SK-N-SH (cell line): ENCODE measurements around the gene IRGM.
A peak's percentile ranks its signal among the peaks of the same experiment; 100 is the strongest.

ENCODE experiments used
- EZH2phosphoT487 ChIP-seq: fragments of 200-600 bp; sonication (generic); IDR thresholded peaks from 2 replicates; pipeline ENCODE4 v1.6.1; 2017; ENCODE audit warnings: low read depth, mixed run types, mild to moderate bottlenecking, antibody characterized with exemption, moderate library complexity, borderline replicate concordance
- FOXJ3 ChIP-seq: sonication (generic); formaldehyde crosslinking; IDR thresholded peaks from 2 replicates; pipeline ENCODE4 v1.5.1; 2020; ENCODE audit warnings: mild to moderate bottlenecking, missing genetic modification reagents
- NFIC ChIP-seq: IDR thresholded peaks from 2 replicates; pipeline ENCODE4 v1.4.0; 2012; ENCODE audit warnings: borderline replicate concordance
- RAD21 ChIP-seq: IDR thresholded peaks from 2 replicates; pipeline ENCODE4 v1.6.1; 2012; ENCODE audit warnings: mild to moderate bottlenecking, low read length
- YY1 ChIP-seq: IDR thresholded peaks from 2 replicates; pipeline ENCODE4 v1.4.0; 2012; ENCODE audit warnings: low read depth, mild to moderate bottlenecking
- TF ChIP-seq, protein P1 (sequence below): fragments of 200-600 bp; sonication (generic); IDR thresholded peaks from 2 replicates; pipeline ENCODE4 v1.6.1; 2017; ENCODE audit warnings: antibody characterized with exemption, mild to moderate bottlenecking, moderate library complexity
- TF ChIP-seq, protein P2 (sequence below): IDR thresholded peaks from 2 replicates; pipeline ENCODE4; 2012

DNA sequence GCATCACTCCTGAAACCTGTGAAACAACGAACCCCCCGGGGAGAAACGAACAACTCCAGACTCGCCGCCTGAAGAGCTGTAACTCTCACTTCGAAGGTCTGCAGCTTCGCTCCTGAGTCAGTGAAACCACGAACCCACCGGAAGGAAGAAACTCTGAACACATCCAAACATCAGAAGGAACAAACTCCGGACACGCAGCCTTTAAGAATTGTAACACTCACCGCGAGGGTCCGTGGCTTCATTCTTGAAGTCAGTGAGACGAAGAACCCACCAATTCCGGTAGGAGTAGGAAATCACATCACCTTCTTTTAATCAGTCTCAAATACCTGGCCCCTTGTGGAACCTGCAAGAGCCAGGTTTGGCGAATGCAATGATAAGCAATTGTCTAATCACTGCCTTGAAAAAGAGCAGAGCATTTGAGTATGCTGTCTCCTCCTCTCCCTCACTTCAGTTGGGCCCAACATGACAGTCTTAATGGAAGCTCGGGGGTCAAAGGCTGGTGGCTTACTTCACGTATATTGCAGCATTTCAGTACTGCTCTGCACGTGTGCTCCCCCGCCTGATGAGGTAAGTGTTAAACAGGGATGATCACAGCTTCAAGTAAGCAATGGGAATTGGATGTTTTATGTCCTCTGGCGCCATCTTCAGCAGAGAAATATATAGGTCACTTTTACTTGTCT is 473 bp downstream of the IRGM start:
- TF ChIP-seq EZH2phosphoT487: no peak
- TF ChIP-seq, protein P1, sequence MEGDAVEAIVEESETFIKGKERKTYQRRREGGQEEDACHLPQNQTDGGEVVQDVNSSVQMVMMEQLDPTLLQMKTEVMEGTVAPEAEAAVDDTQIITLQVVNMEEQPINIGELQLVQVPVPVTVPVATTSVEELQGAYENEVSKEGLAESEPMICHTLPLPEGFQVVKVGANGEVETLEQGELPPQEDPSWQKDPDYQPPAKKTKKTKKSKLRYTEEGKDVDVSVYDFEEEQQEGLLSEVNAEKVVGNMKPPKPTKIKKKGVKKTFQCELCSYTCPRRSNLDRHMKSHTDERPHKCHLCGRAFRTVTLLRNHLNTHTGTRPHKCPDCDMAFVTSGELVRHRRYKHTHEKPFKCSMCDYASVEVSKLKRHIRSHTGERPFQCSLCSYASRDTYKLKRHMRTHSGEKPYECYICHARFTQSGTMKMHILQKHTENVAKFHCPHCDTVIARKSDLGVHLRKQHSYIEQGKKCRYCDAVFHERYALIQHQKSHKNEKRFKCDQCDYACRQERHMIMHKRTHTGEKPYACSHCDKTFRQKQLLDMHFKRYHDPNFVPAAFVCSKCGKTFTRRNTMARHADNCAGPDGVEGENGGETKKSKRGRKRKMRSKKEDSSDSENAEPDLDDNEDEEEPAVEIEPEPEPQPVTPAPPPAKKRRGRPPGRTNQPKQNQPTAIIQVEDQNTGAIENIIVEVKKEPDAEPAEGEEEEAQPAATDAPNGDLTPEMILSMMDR: peak; percentile 82
- TF ChIP-seq NFIC: no peak
- TF ChIP-seq YY1: no peak
- no peak for TF ChIP-seq FOXJ3 (CRISPR knock-in tag)
- TF ChIP-seq, protein P2, sequence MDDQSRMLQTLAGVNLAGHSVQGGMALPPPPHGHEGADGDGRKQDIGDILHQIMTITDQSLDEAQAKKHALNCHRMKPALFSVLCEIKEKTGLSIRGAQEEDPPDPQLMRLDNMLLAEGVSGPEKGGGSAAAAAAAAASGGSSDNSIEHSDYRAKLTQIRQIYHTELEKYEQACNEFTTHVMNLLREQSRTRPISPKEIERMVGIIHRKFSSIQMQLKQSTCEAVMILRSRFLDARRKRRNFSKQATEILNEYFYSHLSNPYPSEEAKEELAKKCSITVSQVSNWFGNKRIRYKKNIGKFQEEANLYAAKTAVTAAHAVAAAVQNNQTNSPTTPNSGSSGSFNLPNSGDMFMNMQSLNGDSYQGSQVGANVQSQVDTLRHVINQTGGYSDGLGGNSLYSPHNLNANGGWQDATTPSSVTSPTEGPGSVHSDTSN: no peak
- TF ChIP-seq RAD21: peak; percentile 93
